Liver (tissue), 9 donors: ENCODE data around the gene CXCL14. TPM values are rescaled to one million over a fixed set of nuclear protein-coding genes. Genes with fewer than 3 reads are reported as not detected.

ENCODE experiments used
- DNase-seq: peaks from one replicate; pipeline ENCODE4 v3.0.0-alpha.2; 2017; ENCODE audit warnings: low spot score
- H3K27ac ChIP-seq, 2 donors: one replicate each; pipeline ENCODE4 v1.7.0; 2013; ENCODE audit warnings: inconsistent platforms in 2 of 2, low read length in 2 of 2, control low read depth in 1 of 2, low read depth in 1 of 2, mild to moderate bottlenecking in 1 of 2
- H3K27me3 ChIP-seq, 4 donors: one replicate each; pipeline versions ENCODE4 v1.6.1 to v1.7.0; 2013; ENCODE audit warnings: low read length in 3 of 4, inconsistent platforms in 1 of 4, mild to moderate bottlenecking in 1 of 4, moderate library complexity in 1 of 4; ENCODE audit not compliant: control insufficient read depth in 4 of 4, insufficient read depth in 4 of 4
- H3K36me3 ChIP-seq, 4 donors: one replicate each; pipeline versions ENCODE4 v1.6.1 to v1.7.0; 2013; ENCODE audit warnings: low read length in 3 of 4, mild to moderate bottlenecking in 3 of 4, low read depth in 1 of 4, moderate library complexity in 1 of 4; ENCODE audit not compliant: control insufficient read depth in 4 of 4, insufficient read depth in 3 of 4
- H3K4me1 ChIP-seq, 4 donors: one replicate each; pipeline versions ENCODE4 v1.6.1 to v1.7.0; 2013; ENCODE audit warnings: low read length in 3 of 4, mild to moderate bottlenecking in 3 of 4, moderate library complexity in 1 of 4; ENCODE audit not compliant: control insufficient read depth in 4 of 4, insufficient read depth in 4 of 4
- H3K4me3 ChIP-seq, 3 donors: one replicate each; pipeline versions ENCODE4 v1.6.1 to v1.7.0; 2013; ENCODE audit warnings: low read length in 3 of 3, control low read depth in 1 of 3, low read depth in 1 of 3, mild to moderate bottlenecking in 1 of 3
- H3K9ac ChIP-seq, 2 donors: one replicate each; pipeline ENCODE4 v1.7.0; 2013; ENCODE audit warnings: low read length in 2 of 2, mild to moderate bottlenecking in 2 of 2, moderate library complexity in 2 of 2, control low read depth in 1 of 2, low read depth in 1 of 2
- H3K9me3 ChIP-seq, 4 donors: one replicate each; pipeline versions ENCODE4 v1.6.1 to v1.7.0; 2013; ENCODE audit warnings: low read length in 3 of 4; ENCODE audit not compliant: control insufficient read depth in 4 of 4
- EGR1 ChIP-seq, 2 donors: IDR thresholded peaks; 2 replicates each; pipeline ENCODE4 v1.6.1; 2016 to 2018; ENCODE audit warnings: antibody characterized with exemption in 2 of 2, low read depth in 2 of 2
- FOXA1 ChIP-seq: IDR thresholded peaks from 2 replicates; pipeline ENCODE4 v1.6.1; 2016; ENCODE audit warnings: antibody characterized with exemption
- FOXA2 ChIP-seq: IDR thresholded peaks from 2 replicates; pipeline ENCODE4 v1.6.1; 2016; ENCODE audit warnings: antibody characterized with exemption
- GABPA ChIP-seq, 2 donors: IDR thresholded peaks in 1 of 2; conservative IDR thresholded peaks in 1 of 2; 2 replicates each; pipeline ENCODE4 v1.6.1; 2016; ENCODE audit warnings: antibody characterized with exemption in 2 of 2, mild to moderate bottlenecking in 1 of 2, moderate library complexity in 1 of 2
- HNF4A ChIP-seq, 2 donors: conservative IDR thresholded peaks; 2 replicates each; pipeline ENCODE4 v1.6.1; 2016; ENCODE audit warnings: antibody characterized with exemption in 2 of 2, mild to moderate bottlenecking in 2 of 2
- HNF4G ChIP-seq: IDR thresholded peaks from 2 replicates; pipeline ENCODE4 v1.6.1; 2016; ENCODE audit warnings: antibody characterized with exemption
- JUND ChIP-seq, 2 donors: IDR thresholded peaks; 2 replicates each; pipeline ENCODE4 v1.6.1; 2016; ENCODE audit warnings: antibody characterized with exemption in 2 of 2
- NR2F2 ChIP-seq: IDR thresholded peaks from 2 replicates; pipeline ENCODE4 v1.6.1; 2016; ENCODE audit warnings: antibody characterized with exemption
- RAD21 ChIP-seq, 2 donors: IDR thresholded peaks; 2 replicates each; pipeline ENCODE4 v1.6.1; 2016; ENCODE audit warnings: antibody characterized with exemption in 2 of 2, mild to moderate bottlenecking in 2 of 2
- RXRA ChIP-seq, 2 donors: IDR thresholded peaks; 2 replicates each; pipeline ENCODE4 v1.6.1; 2017 to 2018; ENCODE audit warnings: antibody characterized with exemption in 2 of 2, mild to moderate bottlenecking in 1 of 2
- SP1 ChIP-seq: IDR thresholded peaks from 2 replicates; pipeline ENCODE4 v1.6.1; 2018; ENCODE audit warnings: antibody characterized with exemption, mild to moderate bottlenecking
- YY1 ChIP-seq: IDR thresholded peaks from 2 replicates; pipeline ENCODE4 v1.6.1; 2016; ENCODE audit warnings: antibody characterized with exemption, mild to moderate bottlenecking
- WGBS: extraction: QIAGEN DNeasy Blood & Tissue Kit; methylation state at CpG from one replicate; pipeline ENCODE4 v1.1.7; 2013; 5-methylcytosine and 5-hydroxymethylcytosine counted together
- polyA plus RNA-seq, 2 donors: library from polyadenylated mRNA; stranded (reverse) in 1 of 2; unstranded in 1 of 2; fragments of 200-250 nt in 1 of 2; fragments of >200 nt in 1 of 2; fragmentation: Nextera tagmentation in 1 of 2; extraction: Ambion mirVana in 1 of 2; gene quantifications; one replicate each; pipeline versions ENCODE4 v1.2.1 to v1.2.3, GENCODE V29; 2013 to 2015
- total RNA-seq, 2 donors: library from RNA; depleted of rRNA; stranded (reverse); fragments of >200 nt; gene quantifications; one replicate each; pipeline ENCODE4 v1.2.3, GENCODE V29; 2014
- TF ChIP-seq, protein P1 (sequence below): fragments of 150-350 bp; IDR thresholded peaks from 2 replicates; pipeline ENCODE4 v1.5.1; 2017; ENCODE audit warnings: improper control_type of control experiment, low read depth, low read length; ENCODE audit not compliant: missing input control
- TF ChIP-seq, protein P2 (sequence below): IDR thresholded peaks from 2 replicates; pipeline ENCODE4 v1.6.1; 2016; ENCODE audit warnings: antibody characterized with exemption
- TF ChIP-seq, protein P3 (sequence below): IDR thresholded peaks from 2 replicates; pipeline ENCODE4 v1.6.1; 2016; ENCODE audit warnings: antibody characterized with exemption
- TF ChIP-seq, protein P4 (sequence below): IDR thresholded peaks from 2 replicates; pipeline ENCODE4 v1.6.1; 2016; ENCODE audit warnings: antibody characterized with exemption, mild to moderate bottlenecking
- TF ChIP-seq, protein P5 (sequence below): IDR thresholded peaks from 2 replicates; pipeline ENCODE4 v1.6.1; 2016; ENCODE audit warnings: antibody characterized with exemption
- donor health status: healthy.
- donor health status: healthy.
- donor health status: healthy.
- donor health status: healthy.
- donor health status: healthy.

The CXCL14 gene
- total and polyA plus RNA-seq, 4 donors = 2.7 to 13.7 (median 8.3) TPM

DNA sequence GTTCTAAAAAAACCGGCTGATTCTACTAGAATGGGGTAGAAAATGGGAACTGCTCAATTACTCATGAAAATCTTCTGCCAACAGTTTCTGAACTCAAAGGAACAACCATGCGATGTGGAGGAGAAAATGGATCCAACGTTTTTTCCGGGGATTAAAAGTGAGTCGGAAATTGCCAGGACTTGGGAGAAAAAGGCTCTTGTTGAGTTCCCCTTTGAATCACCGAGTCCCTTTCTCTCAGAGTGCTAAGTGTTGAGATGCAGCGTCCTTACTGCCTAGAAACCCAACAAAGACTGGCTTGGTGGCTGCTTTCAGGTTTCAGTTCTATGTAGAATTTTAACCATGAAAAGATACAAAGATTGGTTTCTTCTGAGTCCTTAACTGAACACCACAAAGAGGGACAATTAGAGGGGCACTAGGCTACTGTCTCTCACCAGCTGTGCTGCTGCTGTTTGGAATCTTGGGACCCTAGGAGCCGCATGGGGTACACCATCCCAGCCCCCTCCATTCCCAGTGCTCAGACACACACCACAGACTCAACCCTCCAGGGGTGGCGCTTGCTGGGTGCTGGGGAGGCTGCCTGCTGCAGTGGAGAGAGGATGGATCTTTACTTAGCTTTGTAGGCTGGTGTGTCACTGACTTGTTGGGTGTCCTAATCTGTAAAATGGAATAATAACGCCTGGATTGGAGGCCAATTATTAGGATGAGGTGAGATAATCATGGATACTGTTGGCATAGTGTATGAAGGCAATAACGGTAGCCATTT lies 21.5 kb downstream of the CXCL14 start:
- H3K27me3 ChIP-seq = peaks cover 0 to 2% (median 0%) of the 10 kb centered on the region in 4 donors
- H3K27ac ChIP-seq = no peak overlapping the region
- 72% methylated on average over 11 of the region's 11 CpGs for WGBS
- no peak for TF ChIP-seq HNF4A (conservative IDR thresholded peaks at IDR 0.05)
- no peak for TF ChIP-seq FOXA2
- no peak for TF ChIP-seq FOXA1
- no peak for TF ChIP-seq EGR1 (IDR thresholded peaks at IDR 0.05; ENCODE audit: low read depth in 2 of 2)
- TF ChIP-seq GABPA (IDR thresholded peaks at IDR 0.05 in 1 of 2, conservative IDR thresholded peaks at IDR 0.05 in 1 of 2) = no peak
- TF ChIP-seq NR2F2 = no peak
- TF ChIP-seq, protein P1, sequence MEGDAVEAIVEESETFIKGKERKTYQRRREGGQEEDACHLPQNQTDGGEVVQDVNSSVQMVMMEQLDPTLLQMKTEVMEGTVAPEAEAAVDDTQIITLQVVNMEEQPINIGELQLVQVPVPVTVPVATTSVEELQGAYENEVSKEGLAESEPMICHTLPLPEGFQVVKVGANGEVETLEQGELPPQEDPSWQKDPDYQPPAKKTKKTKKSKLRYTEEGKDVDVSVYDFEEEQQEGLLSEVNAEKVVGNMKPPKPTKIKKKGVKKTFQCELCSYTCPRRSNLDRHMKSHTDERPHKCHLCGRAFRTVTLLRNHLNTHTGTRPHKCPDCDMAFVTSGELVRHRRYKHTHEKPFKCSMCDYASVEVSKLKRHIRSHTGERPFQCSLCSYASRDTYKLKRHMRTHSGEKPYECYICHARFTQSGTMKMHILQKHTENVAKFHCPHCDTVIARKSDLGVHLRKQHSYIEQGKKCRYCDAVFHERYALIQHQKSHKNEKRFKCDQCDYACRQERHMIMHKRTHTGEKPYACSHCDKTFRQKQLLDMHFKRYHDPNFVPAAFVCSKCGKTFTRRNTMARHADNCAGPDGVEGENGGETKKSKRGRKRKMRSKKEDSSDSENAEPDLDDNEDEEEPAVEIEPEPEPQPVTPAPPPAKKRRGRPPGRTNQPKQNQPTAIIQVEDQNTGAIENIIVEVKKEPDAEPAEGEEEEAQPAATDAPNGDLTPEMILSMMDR = no peak
- peaks cover 0 to 8% (median 1%) of the 10 kb centered on the region in 4 donors for H3K4me1 ChIP-seq
- H3K9ac ChIP-seq = no peak overlapping the region
- H3K36me3 ChIP-seq = no peaks in the 10 kb centered on the region
- H3K4me3 ChIP-seq = no peak overlapping the region
- no peaks in the 10 kb centered on the region for H3K9me3 ChIP-seq
- DNase-seq = no peak

DNA sequence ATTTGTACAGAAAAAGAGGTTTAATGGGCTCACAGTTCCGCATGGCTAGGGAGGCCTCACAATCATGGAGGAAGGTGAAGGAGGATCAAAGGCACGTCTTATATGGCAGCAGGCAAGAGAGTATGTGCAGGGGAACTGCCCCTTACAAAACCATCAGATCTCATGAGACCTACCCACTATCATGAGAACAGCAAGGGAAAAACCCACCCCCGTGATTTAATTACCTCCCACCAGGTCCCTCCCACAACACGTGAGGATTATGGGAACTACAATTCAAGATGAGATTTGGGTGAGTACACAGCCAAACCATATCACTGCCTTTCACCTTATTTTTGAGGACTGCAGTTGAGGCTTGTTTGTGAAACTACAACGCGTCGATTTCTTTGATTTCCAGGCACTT lies 22.2 kb downstream of the CXCL14 start:
- H3K9me3 ChIP-seq = no peaks in the 10 kb centered on the region
- H3K4me3 ChIP-seq = no peak overlapping the region
- H3K27me3 ChIP-seq = peaks cover 0 to 2% (median 0%) of the 10 kb centered on the region in 4 donors
- no peak overlapping the region for H3K27ac ChIP-seq
- H3K4me1 ChIP-seq = peaks cover 0 to 8% (median 1%) of the 10 kb centered on the region in 4 donors
- WGBS = 74% methylated on average over 7 of the region's 7 CpGs
- H3K36me3 ChIP-seq = no peaks in the 10 kb centered on the region
- TF ChIP-seq, protein P2, sequence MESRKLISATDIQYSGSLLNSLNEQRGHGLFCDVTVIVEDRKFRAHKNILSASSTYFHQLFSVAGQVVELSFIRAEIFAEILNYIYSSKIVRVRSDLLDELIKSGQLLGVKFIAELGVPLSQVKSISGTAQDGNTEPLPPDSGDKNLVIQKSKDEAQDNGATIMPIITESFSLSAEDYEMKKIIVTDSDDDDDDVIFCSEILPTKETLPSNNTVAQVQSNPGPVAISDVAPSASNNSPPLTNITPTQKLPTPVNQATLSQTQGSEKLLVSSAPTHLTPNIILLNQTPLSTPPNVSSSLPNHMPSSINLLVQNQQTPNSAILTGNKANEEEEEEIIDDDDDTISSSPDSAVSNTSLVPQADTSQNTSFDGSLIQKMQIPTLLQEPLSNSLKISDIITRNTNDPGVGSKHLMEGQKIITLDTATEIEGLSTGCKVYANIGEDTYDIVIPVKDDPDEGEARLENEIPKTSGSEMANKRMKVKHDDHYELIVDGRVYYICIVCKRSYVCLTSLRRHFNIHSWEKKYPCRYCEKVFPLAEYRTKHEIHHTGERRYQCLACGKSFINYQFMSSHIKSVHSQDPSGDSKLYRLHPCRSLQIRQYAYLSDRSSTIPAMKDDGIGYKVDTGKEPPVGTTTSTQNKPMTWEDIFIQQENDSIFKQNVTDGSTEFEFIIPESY = no peak
- no peak for TF ChIP-seq JUND (IDR thresholded peaks at IDR 0.05)
- TF ChIP-seq, protein P3, sequence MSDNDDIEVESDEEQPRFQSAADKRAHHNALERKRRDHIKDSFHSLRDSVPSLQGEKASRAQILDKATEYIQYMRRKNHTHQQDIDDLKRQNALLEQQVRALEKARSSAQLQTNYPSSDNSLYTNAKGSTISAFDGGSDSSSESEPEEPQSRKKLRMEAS = no peak
- no peak for TF ChIP-seq YY1
- TF ChIP-seq RAD21 (IDR thresholded peaks at IDR 0.05) = no peak
- no peak for TF ChIP-seq NR2F2
- TF ChIP-seq, protein P4, sequence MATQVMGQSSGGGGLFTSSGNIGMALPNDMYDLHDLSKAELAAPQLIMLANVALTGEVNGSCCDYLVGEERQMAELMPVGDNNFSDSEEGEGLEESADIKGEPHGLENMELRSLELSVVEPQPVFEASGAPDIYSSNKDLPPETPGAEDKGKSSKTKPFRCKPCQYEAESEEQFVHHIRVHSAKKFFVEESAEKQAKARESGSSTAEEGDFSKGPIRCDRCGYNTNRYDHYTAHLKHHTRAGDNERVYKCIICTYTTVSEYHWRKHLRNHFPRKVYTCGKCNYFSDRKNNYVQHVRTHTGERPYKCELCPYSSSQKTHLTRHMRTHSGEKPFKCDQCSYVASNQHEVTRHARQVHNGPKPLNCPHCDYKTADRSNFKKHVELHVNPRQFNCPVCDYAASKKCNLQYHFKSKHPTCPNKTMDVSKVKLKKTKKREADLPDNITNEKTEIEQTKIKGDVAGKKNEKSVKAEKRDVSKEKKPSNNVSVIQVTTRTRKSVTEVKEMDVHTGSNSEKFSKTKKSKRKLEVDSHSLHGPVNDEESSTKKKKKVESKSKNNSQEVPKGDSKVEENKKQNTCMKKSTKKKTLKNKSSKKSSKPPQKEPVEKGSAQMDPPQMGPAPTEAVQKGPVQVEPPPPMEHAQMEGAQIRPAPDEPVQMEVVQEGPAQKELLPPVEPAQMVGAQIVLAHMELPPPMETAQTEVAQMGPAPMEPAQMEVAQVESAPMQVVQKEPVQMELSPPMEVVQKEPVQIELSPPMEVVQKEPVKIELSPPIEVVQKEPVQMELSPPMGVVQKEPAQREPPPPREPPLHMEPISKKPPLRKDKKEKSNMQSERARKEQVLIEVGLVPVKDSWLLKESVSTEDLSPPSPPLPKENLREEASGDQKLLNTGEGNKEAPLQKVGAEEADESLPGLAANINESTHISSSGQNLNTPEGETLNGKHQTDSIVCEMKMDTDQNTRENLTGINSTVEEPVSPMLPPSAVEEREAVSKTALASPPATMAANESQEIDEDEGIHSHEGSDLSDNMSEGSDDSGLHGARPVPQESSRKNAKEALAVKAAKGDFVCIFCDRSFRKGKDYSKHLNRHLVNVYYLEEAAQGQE = no peak
- no peak for TF ChIP-seq EGR1 (IDR thresholded peaks at IDR 0.05; ENCODE audit: low read depth in 2 of 2)
- TF ChIP-seq HNF4A (conservative IDR thresholded peaks at IDR 0.05) = no peak
- no peak for TF ChIP-seq HNF4G
- TF ChIP-seq, protein P1 = no peak
- no peak for TF ChIP-seq GABPA (IDR thresholded peaks at IDR 0.05 in 1 of 2, conservative IDR thresholded peaks at IDR 0.05 in 1 of 2)
- TF ChIP-seq, protein P5, sequence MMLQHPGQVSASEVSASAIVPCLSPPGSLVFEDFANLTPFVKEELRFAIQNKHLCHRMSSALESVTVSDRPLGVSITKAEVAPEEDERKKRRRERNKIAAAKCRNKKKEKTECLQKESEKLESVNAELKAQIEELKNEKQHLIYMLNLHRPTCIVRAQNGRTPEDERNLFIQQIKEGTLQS = no peak
- TF ChIP-seq RXRA (IDR thresholded peaks at IDR 0.05) = no peak
- TF ChIP-seq SP1 = no peak
- H3K9ac ChIP-seq = no peak overlapping the region
- DNase-seq = no peak
